Measurements from ENCODE around the gene SNN.

DNA sequence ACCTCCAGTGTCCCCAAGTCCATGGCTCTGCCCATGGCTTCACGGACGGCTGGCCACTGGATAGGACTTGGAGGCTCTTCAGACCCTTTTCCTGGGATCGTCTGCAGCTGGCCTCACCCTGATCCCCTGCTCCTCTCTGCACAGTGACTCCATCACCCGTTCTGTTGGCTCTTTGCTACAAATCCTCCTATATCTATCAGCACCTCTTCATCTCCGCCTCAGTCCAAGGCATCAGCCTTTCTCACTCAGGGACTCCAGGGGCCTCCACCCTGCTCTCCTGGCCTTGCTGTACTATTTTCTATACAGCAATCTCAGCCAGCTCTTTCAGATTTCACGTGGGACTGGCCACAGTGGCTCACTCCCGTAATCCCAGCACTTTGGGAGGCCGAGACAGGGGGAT lies 10.7 kb upstream of the SNN start:
- TF ChIP-seq, protein P1, sequence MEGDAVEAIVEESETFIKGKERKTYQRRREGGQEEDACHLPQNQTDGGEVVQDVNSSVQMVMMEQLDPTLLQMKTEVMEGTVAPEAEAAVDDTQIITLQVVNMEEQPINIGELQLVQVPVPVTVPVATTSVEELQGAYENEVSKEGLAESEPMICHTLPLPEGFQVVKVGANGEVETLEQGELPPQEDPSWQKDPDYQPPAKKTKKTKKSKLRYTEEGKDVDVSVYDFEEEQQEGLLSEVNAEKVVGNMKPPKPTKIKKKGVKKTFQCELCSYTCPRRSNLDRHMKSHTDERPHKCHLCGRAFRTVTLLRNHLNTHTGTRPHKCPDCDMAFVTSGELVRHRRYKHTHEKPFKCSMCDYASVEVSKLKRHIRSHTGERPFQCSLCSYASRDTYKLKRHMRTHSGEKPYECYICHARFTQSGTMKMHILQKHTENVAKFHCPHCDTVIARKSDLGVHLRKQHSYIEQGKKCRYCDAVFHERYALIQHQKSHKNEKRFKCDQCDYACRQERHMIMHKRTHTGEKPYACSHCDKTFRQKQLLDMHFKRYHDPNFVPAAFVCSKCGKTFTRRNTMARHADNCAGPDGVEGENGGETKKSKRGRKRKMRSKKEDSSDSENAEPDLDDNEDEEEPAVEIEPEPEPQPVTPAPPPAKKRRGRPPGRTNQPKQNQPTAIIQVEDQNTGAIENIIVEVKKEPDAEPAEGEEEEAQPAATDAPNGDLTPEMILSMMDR (IDR thresholded peaks at IDR 0.05; ENCODE audit: insufficient read depth, low read length): no peak
- TF ChIP-seq GABPA (IDR thresholded peaks at IDR 0.05; ENCODE audit: low read depth) (no peak), POLR2AphosphoS5 (IDR thresholded peaks at IDR 0.05; ENCODE audit: low read depth) (no peak)
